ENCODE data around the gene THUMPD3.

DNA sequence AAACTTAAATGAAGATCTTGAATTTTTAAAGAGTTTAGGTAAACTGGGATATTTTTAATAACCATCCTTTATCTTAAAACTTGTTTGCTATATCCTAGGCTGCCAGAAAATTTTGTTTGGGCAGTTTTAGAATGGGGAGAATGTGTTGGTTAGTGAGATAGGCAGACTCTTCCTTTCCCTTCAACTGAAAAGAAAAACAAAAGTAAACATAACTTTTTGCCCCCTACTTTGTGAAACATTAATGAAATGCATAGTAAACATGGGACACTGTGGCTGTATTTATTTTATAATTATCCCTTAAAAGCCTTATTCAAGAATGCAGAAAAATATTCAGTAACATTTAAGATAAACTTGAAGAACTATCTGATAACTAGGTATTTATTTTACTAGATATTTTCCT is 65.6 kb downstream of the THUMPD3 start:
- TF ChIP-seq, protein P1, sequence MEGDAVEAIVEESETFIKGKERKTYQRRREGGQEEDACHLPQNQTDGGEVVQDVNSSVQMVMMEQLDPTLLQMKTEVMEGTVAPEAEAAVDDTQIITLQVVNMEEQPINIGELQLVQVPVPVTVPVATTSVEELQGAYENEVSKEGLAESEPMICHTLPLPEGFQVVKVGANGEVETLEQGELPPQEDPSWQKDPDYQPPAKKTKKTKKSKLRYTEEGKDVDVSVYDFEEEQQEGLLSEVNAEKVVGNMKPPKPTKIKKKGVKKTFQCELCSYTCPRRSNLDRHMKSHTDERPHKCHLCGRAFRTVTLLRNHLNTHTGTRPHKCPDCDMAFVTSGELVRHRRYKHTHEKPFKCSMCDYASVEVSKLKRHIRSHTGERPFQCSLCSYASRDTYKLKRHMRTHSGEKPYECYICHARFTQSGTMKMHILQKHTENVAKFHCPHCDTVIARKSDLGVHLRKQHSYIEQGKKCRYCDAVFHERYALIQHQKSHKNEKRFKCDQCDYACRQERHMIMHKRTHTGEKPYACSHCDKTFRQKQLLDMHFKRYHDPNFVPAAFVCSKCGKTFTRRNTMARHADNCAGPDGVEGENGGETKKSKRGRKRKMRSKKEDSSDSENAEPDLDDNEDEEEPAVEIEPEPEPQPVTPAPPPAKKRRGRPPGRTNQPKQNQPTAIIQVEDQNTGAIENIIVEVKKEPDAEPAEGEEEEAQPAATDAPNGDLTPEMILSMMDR (IDR thresholded peaks at IDR 0.05): no peak
- no peak for TF ChIP-seq POLR2A (IDR thresholded peaks at IDR 0.05)

All from lower leg skin (tissue), 3 donors.